Hepatocyte (in vitro differentiated cells): ENCODE results near the gene ACBD7. TPM values are rescaled to one million over a fixed set of nuclear protein-coding genes. Genes with fewer than 3 reads are reported as not detected.

Source experiments
- DNase-seq: peaks from one replicate; pipeline ENCODE4 v3.0.0-alpha.2; 2016; ENCODE audit warnings: low spot score
- H2AFZ ChIP-seq: fragments of 200-600 bp; sonication (generic); 2 replicates; pipeline ENCODE4 v1.6.0; 2016; ENCODE audit warnings: antibody characterized with exemption, mild to moderate bottlenecking
- H3K27ac ChIP-seq: fragments of 200-600 bp; sonication (generic); 2 replicates; pipeline ENCODE4 v1.5.1; 2016; ENCODE audit warnings: mild to moderate bottlenecking
- H3K27me3 ChIP-seq: fragments of 200-600 bp; sonication (generic); 2 replicates; pipeline ENCODE4 v1.6.1; 2016
- H3K36me3 ChIP-seq: fragments of 200-600 bp; sonication (generic); replicated peaks from 2 replicates; pipeline ENCODE4 v1.5.1; 2016; ENCODE audit warnings: low read depth; ENCODE audit not compliant: insufficient read depth
- H3K4me1 ChIP-seq: fragments of 200-600 bp; sonication (generic); 2 replicates; pipeline ENCODE4 v1.5.1; 2016; ENCODE audit warnings: mild to moderate bottlenecking, moderate library complexity; ENCODE audit not compliant: insufficient read depth
- H3K4me2 ChIP-seq: fragments of 200-600 bp; sonication (generic); 2 replicates; pipeline ENCODE4 v1.6.0; 2016
- H3K4me3 ChIP-seq: fragments of 200-600 bp; sonication (generic); 2 replicates; pipeline ENCODE4 v1.5.1; 2016; ENCODE audit warnings: mild to moderate bottlenecking
- H3K79me2 ChIP-seq: fragments of 200-600 bp; sonication (generic); 2 replicates; pipeline ENCODE4 v1.6.0; 2017; ENCODE audit warnings: mild to moderate bottlenecking
- H3K9me2 ChIP-seq: fragments of 200-600 bp; sonication (generic); replicated peaks from 2 replicates; pipeline ENCODE4 v1.6.0; 2017; ENCODE audit warnings: mild to moderate bottlenecking; ENCODE audit not compliant: insufficient read depth
- H3K9me3 ChIP-seq: fragments of 200-600 bp; sonication (generic); 2 replicates; pipeline ENCODE4 v1.5.1; 2016; ENCODE audit warnings: low read depth, mild to moderate bottlenecking
- H4K20me1 ChIP-seq: fragments of 200-600 bp; sonication (generic); 2 replicates; pipeline ENCODE4 v1.6.0; 2016; ENCODE audit warnings: mild to moderate bottlenecking; ENCODE audit not compliant: insufficient read depth, poor library complexity, severe bottlenecking
- EZH2 ChIP-seq: fragments of 200-600 bp; sonication (generic); IDR thresholded peaks from 2 replicates; pipeline ENCODE4 v1.6.1; 2016; ENCODE audit warnings: antibody characterized with exemption, mild to moderate bottlenecking, borderline replicate concordance
- EZH2phosphoT487 ChIP-seq: fragments of 200-600 bp; sonication (generic); IDR thresholded peaks from one replicate; pipeline ENCODE4 v1.6.1; 2018; ENCODE audit warnings: antibody characterized with exemption, mild to moderate bottlenecking, low read depth, moderate library complexity; ENCODE audit not compliant: unreplicated experiment, severe bottlenecking
- WGBS: methylation state at CpG from one replicate; pipeline ENCODE4 v1.1.6; 2016; ENCODE audit warnings: low lambda C conversion rate; ENCODE audit errors: missing lambda C conversion rate; 5-methylcytosine and 5-hydroxymethylcytosine counted together
- polyA plus RNA-seq: library from polyadenylated mRNA; unstranded; fragments of >200 nt; fragmentation: Nextera tagmentation; extraction: Ambion mirVana; gene quantifications from 2 replicates; pipeline ENCODE4 v1.2.1, GENCODE V29; 2016
- total RNA-seq: library from RNA; depleted of rRNA; stranded (reverse); fragments of >200 nt; gene quantifications from 2 replicates; pipeline ENCODE4 v1.2.3, GENCODE V29; 2014
- TF ChIP-seq, protein P1 (sequence below): fragments of 200-600 bp; sonication (generic); IDR thresholded peaks from 2 replicates; pipeline ENCODE4 v1.5.1; 2016; ENCODE audit warnings: antibody characterized with exemption, mild to moderate bottlenecking; ENCODE audit not compliant: poor library complexity

The ACBD7 gene
- total and polyA plus RNA-seq, 2 experiments from 2014 or later: 0.36 to 1.9 TPM

DNA sequence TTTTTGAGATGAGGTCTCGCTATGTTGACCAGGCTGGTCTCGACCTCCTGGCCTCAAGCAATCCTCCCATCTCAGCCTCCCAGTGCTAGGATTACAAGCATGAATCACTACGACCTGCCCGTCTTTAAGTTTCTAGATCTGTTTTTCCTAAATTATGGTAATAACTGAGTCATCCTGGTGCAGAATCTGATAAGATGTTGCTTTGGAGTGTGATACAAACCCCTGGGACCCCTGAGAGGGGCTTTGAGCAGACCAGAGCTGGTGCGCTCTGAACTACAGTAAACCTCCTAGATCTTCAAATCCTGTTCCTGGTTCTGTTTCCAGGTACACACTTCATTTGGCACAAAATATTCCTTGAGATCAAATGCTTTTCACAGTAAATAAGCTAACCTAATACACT, 42.8 kb upstream of the ACBD7 start:
- TF ChIP-seq, protein P1, sequence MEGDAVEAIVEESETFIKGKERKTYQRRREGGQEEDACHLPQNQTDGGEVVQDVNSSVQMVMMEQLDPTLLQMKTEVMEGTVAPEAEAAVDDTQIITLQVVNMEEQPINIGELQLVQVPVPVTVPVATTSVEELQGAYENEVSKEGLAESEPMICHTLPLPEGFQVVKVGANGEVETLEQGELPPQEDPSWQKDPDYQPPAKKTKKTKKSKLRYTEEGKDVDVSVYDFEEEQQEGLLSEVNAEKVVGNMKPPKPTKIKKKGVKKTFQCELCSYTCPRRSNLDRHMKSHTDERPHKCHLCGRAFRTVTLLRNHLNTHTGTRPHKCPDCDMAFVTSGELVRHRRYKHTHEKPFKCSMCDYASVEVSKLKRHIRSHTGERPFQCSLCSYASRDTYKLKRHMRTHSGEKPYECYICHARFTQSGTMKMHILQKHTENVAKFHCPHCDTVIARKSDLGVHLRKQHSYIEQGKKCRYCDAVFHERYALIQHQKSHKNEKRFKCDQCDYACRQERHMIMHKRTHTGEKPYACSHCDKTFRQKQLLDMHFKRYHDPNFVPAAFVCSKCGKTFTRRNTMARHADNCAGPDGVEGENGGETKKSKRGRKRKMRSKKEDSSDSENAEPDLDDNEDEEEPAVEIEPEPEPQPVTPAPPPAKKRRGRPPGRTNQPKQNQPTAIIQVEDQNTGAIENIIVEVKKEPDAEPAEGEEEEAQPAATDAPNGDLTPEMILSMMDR: no peak
- no peak for TF ChIP-seq EZH2
- no peak for TF ChIP-seq EZH2phosphoT487
- H3K4me2 ChIP-seq: no peak overlapping the region
- 97% methylated on average over 5 of the region's 5 CpGs for WGBS
- no peak overlapping the region for H2AFZ ChIP-seq
- DNase-seq: no peak
- H3K9me2 ChIP-seq: no peaks in the 10 kb centered on the region
- no peak overlapping the region for H3K4me3 ChIP-seq
- no peak overlapping the region for H3K27ac ChIP-seq
- no peaks in the 10 kb centered on the region for H3K4me1 ChIP-seq
- no peaks in the 10 kb centered on the region for H3K36me3 ChIP-seq
- no peaks in the 10 kb centered on the region for H4K20me1 ChIP-seq
- H3K79me2 ChIP-seq: no peaks in the 10 kb centered on the region
- no peaks in the 10 kb centered on the region for H3K9me3 ChIP-seq
- no peaks in the 10 kb centered on the region for H3K27me3 ChIP-seq

DNA sequence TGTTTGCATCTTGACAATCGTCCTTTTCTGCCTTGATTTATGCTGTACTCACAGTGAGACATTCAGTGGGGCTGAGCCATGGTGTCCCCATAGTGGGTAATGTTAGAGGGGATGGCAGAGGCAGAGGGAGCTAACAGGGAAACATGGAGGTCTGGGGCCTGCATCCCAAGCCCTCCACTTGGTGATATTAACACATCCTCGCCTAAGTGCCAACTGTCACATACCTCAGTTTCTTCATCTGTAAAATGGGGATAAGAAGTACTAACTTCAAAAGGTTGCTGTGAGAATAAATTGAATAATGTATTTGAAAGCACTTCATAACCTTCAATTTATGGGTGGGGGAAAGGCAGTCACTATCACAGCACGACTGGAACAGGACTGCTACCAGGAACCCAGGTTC, 36.3 kb upstream of the ACBD7 start:
- 97% methylated on average over 3 of the region's 3 CpGs for WGBS
- Histone ChIP-seq H3K27me3 (no peaks in the 10 kb centered on the region), H3K4me3 (no peak overlapping the region), H2AFZ (no peak overlapping the region), H3K79me2 (no peaks in the 10 kb centered on the region), H3K36me3 (no peaks in the 10 kb centered on the region), H3K9me3 (no peaks in the 10 kb centered on the region), H3K27ac (no peak overlapping the region), H3K9me2 (no peaks in the 10 kb centered on the region), H3K4me1 (no peaks in the 10 kb centered on the region), H3K4me2 (no peak overlapping the region), H4K20me1 (no peaks in the 10 kb centered on the region)
- no peak for TF ChIP-seq EZH2
- TF ChIP-seq EZH2phosphoT487: no peak
- TF ChIP-seq, protein P1: no peak
- no peak for DNase-seq

GRCh38 chr10:15124190-15124589, 35.6 kb upstream of the ACBD7 start:
- Histone ChIP-seq H2AFZ (no peak overlapping the region), H4K20me1 (no peaks in the 10 kb centered on the region), H3K27ac (no peak overlapping the region), H3K4me1 (no peaks in the 10 kb centered on the region), H3K9me3 (no peaks in the 10 kb centered on the region), H3K27me3 (no peaks in the 10 kb centered on the region), H3K9me2 (no peaks in the 10 kb centered on the region), H3K36me3 (no peaks in the 10 kb centered on the region), H3K4me3 (no peak overlapping the region), H3K79me2 (no peaks in the 10 kb centered on the region), H3K4me2 (no peak overlapping the region)
- 99% methylated on average over 9 of the region's 9 CpGs for WGBS
- no peak for DNase-seq
- TF ChIP-seq EZH2 (no peak), EZH2phosphoT487 (no peak)
- TF ChIP-seq, protein P1: no peak

GRCh38 chr10:15123749-15124184, 35.2 kb upstream of the ACBD7 start:
- Histone ChIP-seq H2AFZ (no peak overlapping the region), H3K4me1 (no peaks in the 10 kb centered on the region), H3K27me3 (no peaks in the 10 kb centered on the region), H3K27ac (no peak overlapping the region), H3K4me3 (no peak overlapping the region), H3K4me2 (no peak overlapping the region), H3K9me3 (no peaks in the 10 kb centered on the region), H4K20me1 (no peaks in the 10 kb centered on the region), H3K79me2 (no peaks in the 10 kb centered on the region), H3K36me3 (no peaks in the 10 kb centered on the region), H3K9me2 (no peaks in the 10 kb centered on the region)
- WGBS: 68% methylated on average over 3 of the region's 3 CpGs
- DNase-seq: no peak
- TF ChIP-seq EZH2phosphoT487: no peak
- TF ChIP-seq EZH2: no peak
- TF ChIP-seq, protein P1: no peak
